ENCODE results near the gene CDCP1. TPM values are rescaled to one million over a fixed set of nuclear protein-coding genes. Genes with fewer than 3 reads are reported as not detected.

Gene CDCP1
- total and polyA plus RNA-seq, 7 donors, result 0.01 to 1.4 (median 0.27) TPM

DNA sequence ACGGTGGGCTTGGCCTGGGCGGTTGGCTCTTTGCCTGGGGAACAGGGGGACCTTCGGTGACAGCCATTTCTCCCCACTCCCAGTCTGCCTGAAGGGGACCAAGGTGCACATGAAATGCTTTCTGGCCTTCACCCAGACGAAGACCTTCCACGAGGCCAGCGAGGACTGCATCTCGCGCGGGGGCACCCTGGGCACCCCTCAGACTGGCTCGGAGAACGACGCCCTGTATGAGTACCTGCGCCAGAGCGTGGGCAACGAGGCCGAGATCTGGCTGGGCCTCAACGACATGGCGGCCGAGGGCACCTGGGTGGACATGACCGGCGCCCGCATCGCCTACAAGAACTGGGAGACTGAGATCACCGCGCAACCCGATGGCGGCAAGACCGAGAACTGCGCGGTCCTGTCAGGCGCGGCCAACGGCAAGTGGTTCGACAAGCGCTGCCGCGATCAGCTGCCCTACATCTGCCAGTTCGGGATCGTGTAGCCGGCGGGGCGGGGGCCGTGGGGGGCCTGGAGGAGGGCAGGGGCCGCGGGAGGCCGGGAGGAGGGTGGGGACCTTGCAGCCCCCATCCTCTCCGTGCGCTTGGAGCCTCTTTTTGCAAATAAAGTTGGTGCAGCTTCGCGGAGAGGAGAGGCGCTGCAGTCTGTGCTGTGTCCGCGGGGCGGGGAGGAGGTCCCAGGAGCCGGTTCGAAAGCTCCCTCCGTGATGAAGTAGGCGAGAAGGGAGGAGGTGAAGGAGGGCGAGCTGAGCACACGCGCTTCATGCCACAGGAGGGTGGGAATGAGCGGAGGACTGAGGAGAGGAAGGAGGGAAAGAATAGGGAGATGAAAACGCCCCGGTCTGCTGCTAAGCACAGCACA, 110.5 kb downstream of the CDCP1 start:
- WGBS, 3 donors, result 33 to 37% (median 36%) methylated on average over 62 to 64 of the region's 64 CpGs
- peak overlapping the region; percentile 53 for H3K4me3 ChIP-seq
- no peak overlapping the region for H3K27ac ChIP-seq
- H3K27me3 ChIP-seq (ENCODE audit: insufficient read depth in 3 of 3, low read length in 2 of 3), result no peaks in the 10 kb centered on the region
- intact Hi-C loops (cut with DNase I), result loop anchor here in 1 of 2 donors (2.0 to 10.0 kb wide), 2 partner anchors 175 to 459 kb away; no protein-coding TSS in a partner anchor
- no peaks in the 10 kb centered on the region for H3K36me3 ChIP-seq (ENCODE audit: insufficient read depth in 1 of 2, low read depth in 1 of 2)
- no peak for TF ChIP-seq CTCF (IDR thresholded peaks at IDR 0.05)
- ATAC-seq (peak in 3 of 4 donors; percentile 13 to 44 (median 16)), DNase-seq (peak; percentile 41 to 67)
- no peaks in the 10 kb centered on the region for H3K9me3 ChIP-seq
- no peaks in the 10 kb centered on the region for H3K4me1 ChIP-seq

DNA sequence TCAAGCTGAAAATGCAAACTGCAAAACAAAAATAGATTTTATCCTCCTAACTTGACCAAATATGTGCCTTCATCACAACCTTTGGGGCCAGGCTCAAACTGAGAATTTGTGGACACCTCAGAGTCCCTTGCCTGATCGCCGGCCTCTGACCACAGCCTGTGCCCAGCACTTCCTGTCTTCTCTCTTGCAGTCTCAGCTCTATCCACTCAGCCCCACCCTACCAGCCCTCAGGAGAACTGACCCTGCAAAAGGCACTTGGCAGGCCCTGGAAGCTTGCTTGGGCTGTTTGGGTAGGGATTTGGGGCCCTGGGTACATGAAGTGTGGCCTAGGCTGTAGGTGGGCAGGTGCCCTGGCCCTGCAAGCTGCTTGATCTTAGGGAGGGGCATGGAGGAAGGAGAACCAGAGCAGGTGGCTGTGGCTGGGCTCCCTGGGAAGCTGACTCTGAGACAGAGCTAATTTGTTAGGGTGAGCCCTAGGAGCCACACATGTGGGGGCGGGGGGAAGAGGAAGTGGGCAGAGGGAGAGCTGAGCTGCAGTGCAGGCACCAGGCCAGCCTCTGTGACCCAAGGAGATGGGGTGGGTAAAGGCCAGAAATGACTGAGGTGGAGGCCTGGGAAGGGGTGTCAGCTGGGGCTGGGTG, 111.4 kb downstream of the CDCP1 start:
- Histone ChIP-seq H3K27me3 (ENCODE audit: insufficient read depth in 3 of 3, low read length in 2 of 3) (no peaks in the 10 kb centered on the region), H3K27ac (peak overlapping the region; percentile 39), H3K9me3 (no peaks in the 10 kb centered on the region), H3K4me1 (no peaks in the 10 kb centered on the region), H3K4me3 (no peak overlapping the region), H3K36me3 (ENCODE audit: insufficient read depth in 1 of 2, low read depth in 1 of 2) (no peaks in the 10 kb centered on the region)
- no peak for TF ChIP-seq CTCF (IDR thresholded peaks at IDR 0.05)
- intact Hi-C loops (cut with DNase I), result loop anchor here in 1 of 2 donors (10.0 kb wide), 1 partner anchor 460 kb away; no protein-coding TSS in a partner anchor
- DNase-seq (peak; percentile 77), ATAC-seq (peak in 2 of 4 donors; percentile 13 to 15)
- WGBS, 3 donors, result 82 to 93% (median 85%) methylated on average over 3 of the region's 3 CpGs

DNA sequence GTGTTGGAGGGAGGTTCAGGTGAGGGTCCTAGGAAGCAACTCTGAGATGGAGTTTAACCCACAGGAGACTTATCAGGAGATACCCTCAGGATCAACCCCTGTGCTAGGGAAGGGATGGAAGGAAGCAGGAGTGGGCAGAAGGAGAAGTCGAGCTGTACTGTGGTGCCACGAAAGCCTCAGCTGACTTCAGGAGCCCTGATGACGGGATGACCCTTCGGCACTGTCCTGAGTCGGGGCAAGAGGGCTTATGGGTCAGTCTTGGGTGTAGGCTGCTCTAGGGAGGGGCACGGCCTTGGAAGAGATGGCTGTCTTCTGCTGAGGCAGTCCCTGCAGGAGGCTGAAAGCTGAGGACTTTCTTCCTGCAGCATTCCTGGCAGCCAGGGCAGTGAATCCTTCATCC, 112.4 kb downstream of the CDCP1 start:
- Histone ChIP-seq H3K4me1 (peaks cover 4% of the 10 kb centered on the region), H3K27me3 (ENCODE audit: insufficient read depth in 3 of 3, low read length in 2 of 3) (no peaks in the 10 kb centered on the region), H3K36me3 (ENCODE audit: insufficient read depth in 1 of 2, low read depth in 1 of 2) (no peaks in the 10 kb centered on the region), H3K27ac (peak overlapping the region; percentile 39), H3K9me3 (no peaks in the 10 kb centered on the region), H3K4me3 (no peak overlapping the region)
- DNase-seq, result no peak
- intact Hi-C loops (cut with DNase I), result loop anchor here in 1 of 2 donors (10.0 kb wide), 1 partner anchor 461 kb away; no protein-coding TSS in a partner anchor
- no peak for ATAC-seq
- no peak for TF ChIP-seq CTCF (IDR thresholded peaks at IDR 0.05)
- WGBS, 3 donors, result 85 to 92% (median 86%) methylated on average over 6 of the region's 6 CpGs

Other genes with a start within 250 kb of the CDCP1 start
- gene ZDHHC3, start 170.2 kb downstream of the CDCP1 start, total RNA-seq, result 10 to 100 TPM; 22.2 to 58.3 (median 40.6) TPM
- 10 to 100 TPM; 32.3 to 51.1 (median 40.8) TPM for gene ZDHHC3, start 170.2 kb downstream of the CDCP1 start, polyA plus RNA-seq
- 10 to 100 TPM; 27.8 to 54.8 (median 46.3) TPM for gene EXOSC7, start 170.1 kb downstream of the CDCP1 start, total RNA-seq
- gene EXOSC7, start 170.1 kb downstream of the CDCP1 start, polyA plus RNA-seq, result 10 to 100 TPM; 28.4 to 39.4 (median 36.3) TPM
- 10 to 100 TPM; 10.3 to 41.7 (median 16.5) TPM for gene CLEC3B, start 120.1 kb downstream of the CDCP1 start, total RNA-seq
- gene CLEC3B, start 120.1 kb downstream of the CDCP1 start, polyA plus RNA-seq, result 10 to 100 TPM; 24.6 to 29.6 (median 26.7) TPM
- gene TMEM158, start 79.9 kb upstream of the CDCP1 start, total RNA-seq, result 1 to 10 TPM; 1.4 to 6.5 (median 1.5) TPM
- 10 to 100 TPM in 1 of 3 donors, 1 to 10 TPM in 1, under 1 TPM in 1; 0.48 to 15.7 (median 2.4) TPM for gene TMEM158, start 79.9 kb upstream of the CDCP1 start, polyA plus RNA-seq
- gene LARS2, start 242.2 kb upstream of the CDCP1 start, total RNA-seq, result 10 to 100 TPM in 2 of 4 donors, 1 to 10 TPM in 2; 7.6 to 11.1 (median 9.3) TPM
- 1 to 10 TPM; 7.4 to 8.3 (median 7.4) TPM for gene LARS2, start 242.2 kb upstream of the CDCP1 start, polyA plus RNA-seq

Measured in psoas muscle (tissue), 8 donors.